NCI-H187 (cell line): Measurements from ENCODE around the gene PCNX2.

ENCODE experiments used
- DNase-seq, 2 experiments: peaks; one replicate each; lab custom pipeline; 2025; lab: John Stamatoyannopoulos, UW

The PCNX2 gene

GRCh38 chr1:233063462-233063861 is 232.1 kb downstream of the PCNX2 start:
- DNase-seq = no peak

- DNase-seq = no peak
Measured at GRCh38 chr1:233061265-233061664, 234.3 kb downstream of the PCNX2 start.

- no peak for DNase-seq
Measured at GRCh38 chr1:233060461-233060994, 235.0 kb downstream of the PCNX2 start.

GRCh38 chr1:233057836-233058235 is 237.7 kb downstream of the PCNX2 start:
- DNase-seq = no peak

GRCh38 chr1:233055879-233056641 is 239.5 kb downstream of the PCNX2 start:
- no peak for DNase-seq

GRCh38 chr1:233045588-233045987 is 249.9 kb downstream of the PCNX2 start:
- DNase-seq = no peak

- DNase-seq = no peak
Measured at GRCh38 chr1:233042834-233043233, 252.7 kb downstream of the PCNX2 start.

GRCh38 chr1:233040494-233040893 is 255.0 kb downstream of the PCNX2 start:
- DNase-seq = no peak

- no peak for DNase-seq
Measured at GRCh38 chr1:233038581-233038980, 256.9 kb downstream of the PCNX2 start.

GRCh38 chr1:233037843-233038242 is 257.7 kb downstream of the PCNX2 start:
- no peak for DNase-seq

- no peak for DNase-seq
Measured at GRCh38 chr1:233034836-233035235, 260.7 kb downstream of the PCNX2 start.

GRCh38 chr1:233033361-233033760 is 262.2 kb downstream of the PCNX2 start:
- no peak for DNase-seq

GRCh38 chr1:233032916-233033315 is 262.6 kb downstream of the PCNX2 start:
- DNase-seq = no peak

- DNase-seq = no peak
Measured at GRCh38 chr1:233031521-233031920, 264.0 kb downstream of the PCNX2 start.

- no peak for DNase-seq
Measured at GRCh38 chr1:233027046-233027445, 268.5 kb downstream of the PCNX2 start.

- DNase-seq = no peak
Measured at GRCh38 chr1:233025567-233025966, 270.0 kb downstream of the PCNX2 start.

- no peak for DNase-seq
Measured at GRCh38 chr1:233025157-233025556, 270.4 kb downstream of the PCNX2 start.

GRCh38 chr1:233024199-233024598 is 271.3 kb downstream of the PCNX2 start:
- no peak for DNase-seq

GRCh38 chr1:233022246-233022645 is 273.3 kb downstream of the PCNX2 start:
- no peak for DNase-seq

GRCh38 chr1:233020426-233020825 is 275.1 kb downstream of the PCNX2 start:
- DNase-seq = no peak

GRCh38 chr1:233019778-233020325 is 275.7 kb downstream of the PCNX2 start:
- DNase-seq = no peak

GRCh38 chr1:233019083-233019482 is 276.4 kb downstream of the PCNX2 start:
- DNase-seq = no peak

- peak in 1 of 2 experiments; percentile 36 for DNase-seq
Measured at GRCh38 chr1:233016798-233017197, 278.7 kb downstream of the PCNX2 start.

GRCh38 chr1:233015965-233016364 is 279.6 kb downstream of the PCNX2 start:
- no peak for DNase-seq
